NCI-H146 treated with DMSO at 0.1 percent for 48 hours (cell line): ENCODE measurements around the gene CERK.
"Not testable (repeated sequence)": the region's sequence is repeated elsewhere in the genome, so short reads cannot be mapped to it uniquely, and the experiment has no call there.

ENCODE experiments used
- DNase-seq: peaks from one replicate; lab custom pipeline; 2025; ENCODE audit not compliant: unreplicated experiment; lab: John Stamatoyannopoulos, UW

CERK gene

GRCh38 chr22:46649141-46650077, 88.6 kb downstream of the CERK start:
- no peak for DNase-seq

DNA sequence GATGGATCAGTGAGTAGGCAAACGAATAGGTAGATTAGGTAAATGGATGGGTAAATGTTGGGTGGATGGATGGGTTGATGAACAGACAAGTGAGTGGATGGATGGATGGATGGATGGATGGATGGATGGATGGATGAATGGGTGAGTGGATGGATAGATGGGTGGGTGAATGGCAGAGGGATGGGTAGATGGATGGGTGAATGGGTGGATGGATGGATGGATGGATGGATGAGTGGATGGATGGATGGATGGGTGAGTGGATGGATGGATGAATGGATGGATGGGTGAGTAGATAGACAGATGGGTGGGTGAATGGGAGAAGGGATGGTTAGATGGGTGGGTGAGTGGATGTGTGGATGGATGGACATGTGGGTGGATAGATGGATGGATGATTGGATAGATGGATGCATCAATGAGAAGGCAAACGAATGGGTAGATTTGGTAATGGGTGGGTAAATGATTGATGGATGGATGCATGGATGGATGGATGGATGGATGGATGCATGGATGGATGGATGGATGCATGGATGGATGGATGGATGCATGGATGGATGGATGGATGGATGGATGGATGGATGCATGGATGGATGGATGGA, 89.7 kb downstream of the CERK start:
- DNase-seq, result not testable (repeated sequence)

DNA sequence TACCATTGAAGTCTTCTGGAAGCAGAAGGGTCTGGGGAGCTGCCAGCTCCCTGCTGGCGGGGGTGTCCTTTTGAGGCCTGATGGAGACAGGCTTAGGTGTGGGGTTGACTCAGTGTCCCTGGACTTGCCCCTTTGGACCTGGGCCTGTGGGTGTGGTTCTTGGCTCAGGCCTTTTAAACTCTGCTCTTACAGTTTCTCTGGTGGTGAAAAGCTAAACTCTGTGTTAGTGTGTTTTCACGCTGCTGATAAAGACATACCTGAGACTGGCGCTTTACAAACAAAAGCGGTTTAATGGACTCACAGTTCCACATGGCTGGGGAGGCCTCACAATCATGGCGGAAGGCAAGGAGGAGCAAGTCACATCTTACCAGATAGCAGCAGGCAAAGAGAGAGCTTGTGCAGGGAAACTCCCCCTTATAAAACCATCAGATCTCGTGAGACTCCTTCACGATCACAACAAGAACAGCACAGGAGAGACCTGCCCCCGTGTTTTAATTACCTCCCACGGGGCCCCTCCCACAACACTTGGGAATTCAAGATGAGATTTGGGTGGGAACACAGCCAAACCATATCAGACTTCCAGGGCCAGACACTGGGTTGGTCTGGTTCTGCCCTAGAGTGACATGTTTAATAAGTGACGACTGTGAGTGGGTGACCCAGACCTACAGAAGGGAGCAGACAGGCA, 91.4 kb downstream of the CERK start:
- no peak for DNase-seq

- not testable (repeated sequence) for DNase-seq
Measured at GRCh38 chr22:46642840-46643480, 95.1 kb downstream of the CERK start.

DNA sequence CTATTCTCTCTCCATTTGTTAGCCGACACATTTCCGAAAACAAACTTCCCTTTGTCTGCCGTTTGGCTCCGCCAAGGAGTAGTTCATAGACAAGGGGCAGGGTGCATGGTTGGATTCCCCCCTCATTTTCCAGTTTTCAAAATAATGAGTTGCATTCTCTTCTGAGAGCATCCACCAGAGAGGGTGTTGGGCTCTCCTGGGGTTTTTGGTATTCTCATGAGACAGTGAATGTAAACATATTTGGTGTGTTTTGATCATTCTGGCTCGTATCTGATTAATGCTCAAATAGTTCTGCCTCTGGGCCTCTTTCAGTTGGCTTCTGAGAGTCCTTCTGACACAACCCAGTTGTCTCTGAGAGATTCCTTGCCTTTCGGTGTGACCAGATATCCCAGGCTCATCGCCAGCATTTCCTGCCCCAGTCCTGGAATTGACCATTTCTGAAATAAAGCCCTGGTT, 96.2 kb downstream of the CERK start:
- no peak for DNase-seq

GRCh38 chr22:46640293-46641055, 97.6 kb downstream of the CERK start:
- no peak for DNase-seq

GRCh38 chr22:46639843-46640242, 98.2 kb downstream of the CERK start:
- DNase-seq, result no peak

GRCh38 chr22:46638601-46639431, 99.2 kb downstream of the CERK start:
- DNase-seq, result no peak

DNA sequence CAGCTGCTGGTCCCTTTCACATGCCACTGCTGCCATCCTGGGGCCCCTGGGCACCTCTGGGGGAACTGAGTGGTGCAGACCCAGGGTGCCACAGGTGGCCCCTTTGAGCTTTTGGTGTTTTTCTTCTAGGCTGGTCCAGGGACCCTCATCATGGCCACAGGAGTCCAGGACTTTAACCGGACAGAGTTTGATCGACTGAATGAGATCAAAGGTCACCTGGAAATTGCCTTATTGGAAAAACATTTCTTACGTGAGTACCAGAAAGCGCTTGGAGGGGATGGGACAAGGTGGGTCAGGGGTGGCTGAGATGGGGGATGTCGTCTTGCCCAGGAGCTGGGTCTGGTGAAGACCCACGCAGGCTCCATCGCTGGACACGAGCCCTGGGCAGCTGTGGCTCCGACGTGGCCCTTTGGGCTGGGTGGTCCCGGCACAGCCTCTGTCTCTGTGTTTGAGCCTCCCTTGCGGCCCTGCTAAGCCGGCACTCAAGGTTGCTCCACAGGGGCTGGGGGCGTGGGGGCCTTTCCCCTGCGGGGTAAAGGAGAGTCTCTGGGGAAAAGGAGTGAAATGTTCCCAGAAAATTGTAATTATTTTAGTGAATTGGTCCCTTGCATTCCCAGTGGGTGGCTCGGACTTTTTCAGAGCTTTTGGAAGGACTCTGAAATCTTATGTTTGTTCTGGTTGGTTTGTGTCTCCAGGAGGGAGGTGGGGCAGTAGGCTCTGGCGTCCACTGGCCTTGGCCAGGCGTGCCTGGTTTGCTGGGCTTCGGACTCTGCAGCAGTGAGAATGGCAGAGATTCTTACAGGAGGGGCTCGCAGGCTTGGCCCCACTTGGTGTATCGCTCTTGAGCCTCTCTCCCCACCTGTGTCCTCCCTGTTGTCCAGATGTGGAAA, 100.1 kb downstream of the CERK start:
- no peak for DNase-seq

- DNase-seq, result no peak
Measured at GRCh38 chr22:46636221-46637002, 101.6 kb downstream of the CERK start.

GRCh38 chr22:46635756-46636155, 102.3 kb downstream of the CERK start:
- no peak for DNase-seq

- DNase-seq, result not testable (repeated sequence)
Measured at GRCh38 chr22:46634973-46635685, 102.9 kb downstream of the CERK start.
